Fibroblast of villous mesenchyme (primary cell): ENCODE results near the gene TMEM74B. TPM values are rescaled to one million over a fixed set of nuclear protein-coding genes. Genes with fewer than 3 reads are reported as not detected.

Experiments
- DNase-seq: peaks from one replicate; pipeline ENCODE4 v3.0.0-alpha.2; 2010; ENCODE audit warnings: low read depth
- H3K4me3 ChIP-seq: 2 replicates; pipeline ENCODE4 v1.5.1; 2011; ENCODE audit warnings: low read depth, mild to moderate bottlenecking, low read length
- total RNA-seq: library from RNA; depleted of rRNA; stranded (reverse); fragments of >200 nt; gene quantifications from 2 replicates; pipeline ENCODE4 v1.2.3, GENCODE V29; 2012
- TF ChIP-seq, protein P1 (sequence below): IDR thresholded peaks from 2 replicates; pipeline ENCODE4 v1.5.1; 2012; ENCODE audit warnings: low read depth, mild to moderate bottlenecking, low read length; ENCODE audit not compliant: insufficient read depth

TMEM74B gene
- total RNA-seq, 1 donor = not detected

DNA sequence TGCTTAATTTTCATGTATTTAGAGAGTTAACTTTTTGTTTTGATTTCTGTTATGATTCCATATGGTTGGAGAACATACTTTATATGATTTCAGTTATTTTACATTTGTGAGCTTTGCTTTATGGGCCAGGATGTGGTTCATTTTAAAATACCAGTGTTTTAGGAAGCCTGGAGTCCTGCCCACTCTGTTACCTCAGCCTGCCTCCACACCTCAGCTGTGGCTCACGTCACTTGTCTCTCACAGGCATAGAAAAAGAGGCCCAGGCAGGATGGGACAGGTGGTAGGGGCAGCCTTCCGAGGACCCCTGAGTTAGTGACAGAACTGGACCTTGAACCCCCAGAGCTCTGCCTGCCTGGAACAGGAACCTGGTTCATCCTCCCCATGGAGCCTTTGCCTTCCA lies 50.4 kb downstream of the TMEM74B start:
- DNase-seq = no peak
- TF ChIP-seq, protein P1, sequence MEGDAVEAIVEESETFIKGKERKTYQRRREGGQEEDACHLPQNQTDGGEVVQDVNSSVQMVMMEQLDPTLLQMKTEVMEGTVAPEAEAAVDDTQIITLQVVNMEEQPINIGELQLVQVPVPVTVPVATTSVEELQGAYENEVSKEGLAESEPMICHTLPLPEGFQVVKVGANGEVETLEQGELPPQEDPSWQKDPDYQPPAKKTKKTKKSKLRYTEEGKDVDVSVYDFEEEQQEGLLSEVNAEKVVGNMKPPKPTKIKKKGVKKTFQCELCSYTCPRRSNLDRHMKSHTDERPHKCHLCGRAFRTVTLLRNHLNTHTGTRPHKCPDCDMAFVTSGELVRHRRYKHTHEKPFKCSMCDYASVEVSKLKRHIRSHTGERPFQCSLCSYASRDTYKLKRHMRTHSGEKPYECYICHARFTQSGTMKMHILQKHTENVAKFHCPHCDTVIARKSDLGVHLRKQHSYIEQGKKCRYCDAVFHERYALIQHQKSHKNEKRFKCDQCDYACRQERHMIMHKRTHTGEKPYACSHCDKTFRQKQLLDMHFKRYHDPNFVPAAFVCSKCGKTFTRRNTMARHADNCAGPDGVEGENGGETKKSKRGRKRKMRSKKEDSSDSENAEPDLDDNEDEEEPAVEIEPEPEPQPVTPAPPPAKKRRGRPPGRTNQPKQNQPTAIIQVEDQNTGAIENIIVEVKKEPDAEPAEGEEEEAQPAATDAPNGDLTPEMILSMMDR = no peak
- H3K4me3 ChIP-seq = no peak overlapping the region

DNA sequence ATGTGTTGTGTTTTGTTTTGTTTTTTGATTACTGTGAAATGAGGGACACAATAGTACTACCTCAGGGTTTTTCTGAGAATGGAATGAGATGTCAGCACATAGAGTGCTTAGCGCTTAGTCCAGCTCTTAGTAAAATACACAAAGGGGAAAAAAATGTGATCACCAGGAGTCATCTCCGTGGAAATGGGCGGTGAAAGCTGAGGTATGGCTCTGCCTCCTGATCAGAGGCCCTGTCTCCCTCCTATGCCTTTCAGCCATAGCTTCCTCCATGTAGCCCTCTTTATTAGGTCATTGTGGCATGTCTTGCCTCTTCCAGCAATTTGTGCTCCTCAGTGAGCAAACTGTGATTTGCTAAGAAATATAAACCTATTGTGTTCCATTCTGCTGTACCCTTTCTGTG lies 53.4 kb downstream of the TMEM74B start:
- TF ChIP-seq, protein P1 = no peak
- DNase-seq = no peak
- no peak overlapping the region for H3K4me3 ChIP-seq

DNA sequence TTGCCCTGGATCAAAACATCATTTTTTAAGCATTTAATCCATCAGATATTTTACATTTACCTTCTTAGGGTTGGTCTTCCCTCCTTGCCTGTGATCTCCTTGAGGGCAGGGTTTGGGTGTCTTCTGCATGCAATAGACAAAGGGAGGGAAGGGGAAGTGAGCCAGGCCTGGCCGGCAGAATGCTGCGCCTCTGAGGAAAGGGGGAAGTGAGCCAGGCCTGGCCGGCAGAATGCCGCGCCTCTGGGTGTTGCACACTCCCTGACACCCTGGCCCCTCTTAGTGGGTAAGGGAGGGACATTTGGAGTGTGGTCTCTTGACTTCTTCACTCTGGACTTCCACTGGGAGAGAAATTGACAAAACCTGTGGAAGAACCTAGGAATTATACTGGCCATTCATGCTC lies 53.9 kb downstream of the TMEM74B start:
- TF ChIP-seq, protein P1 = no peak
- H3K4me3 ChIP-seq = no peak overlapping the region
- DNase-seq = no peak

Other genes with a start within 250 kb of the TMEM74B start
- gene RSPO4, start 182.7 kb downstream of the TMEM74B start, total RNA-seq = not detected in 2 replicates
- 35.4 and 50.3 TPM in 2 replicates for gene PSMF1, start 66.4 kb downstream of the TMEM74B start, total RNA-seq
- gene C20orf202, start 18.5 kb upstream of the TMEM74B start, total RNA-seq = under 0.01 TPM in 1 of 2 replicates, not detected in the other
- not detected in 2 replicates for gene RAD21L1, start 41.1 kb upstream of the TMEM74B start, total RNA-seq
- 8.7 and 10.8 TPM in 2 replicates for gene SNPH, start 81.3 kb upstream of the TMEM74B start, total RNA-seq
- 0.43 and 1.3 TPM in 2 replicates for gene SDCBP2, start 144.2 kb upstream of the TMEM74B start, total RNA-seq
- 120 and 172 TPM in 2 replicates for gene FKBP1A, start 208.1 kb upstream of the TMEM74B start, total RNA-seq